Prostate gland (tissue), 2 donors: ENCODE data around the gene BCAS3. TPM values are rescaled to one million over a fixed set of nuclear protein-coding genes. Genes with fewer than 3 reads are reported as not detected.

ENCODE experiments used
- DNase-seq: peaks from one replicate; pipeline ENCODE4 v3.0.0-alpha.2; 2019; ENCODE audit warnings: low spot score
- H3K27ac ChIP-seq, 2 donors: fragments of 200-600 bp; sonication (generic); 2 replicates each; pipeline ENCODE4 v1.5.1; 2017 to 2019
- H3K27me3 ChIP-seq: fragments of 200-600 bp; sonication (generic); replicated peaks from 2 replicates; pipeline ENCODE4 v1.5.1; 2019; ENCODE audit not compliant: insufficient read depth
- H3K36me3 ChIP-seq, 2 donors: fragments of 200-600 bp; sonication (generic); 1 replicate in 1 of 2; 2 replicates in 1 of 2; pipeline versions ENCODE4 v1.5.1 to v1.8.1; 2017 to 2019
- H3K4me1 ChIP-seq: fragments of 200-600 bp; sonication (generic); replicated peaks from 2 replicates; pipeline ENCODE4 v1.5.1; 2019
- H3K4me3 ChIP-seq, 2 donors: fragments of 200-600 bp; sonication (generic); 2 replicates each; pipeline ENCODE4 v1.5.1; 2017 to 2019
- H3K9me3 ChIP-seq: fragments of 200-600 bp; sonication (generic); 2 replicates; pipeline ENCODE4 v1.5.1; 2017
- CTCF ChIP-seq, 4 experiments: fragments of 200-600 bp in 2 of 4; fragments of 450-650 bp in 2 of 4; sonication (generic) in 2 of 4; IDR thresholded peaks; 1 replicate in 3 of 4; 2 replicates in 1 of 4; pipeline ENCODE4 v1.5.1; 2016 to 2019; ENCODE audit warnings: antibody characterized with exemption in 4 of 4, mild to moderate bottlenecking in 2 of 4, moderate library complexity in 2 of 4
- POLR2A ChIP-seq: fragments of 450-650 bp; IDR thresholded peaks from one replicate; pipeline ENCODE4 v1.6.1; 2016; ENCODE audit warnings: antibody characterized with exemption, mild to moderate bottlenecking
- POLR2AphosphoS5 ChIP-seq: sonication (generic); formaldehyde crosslinking; IDR thresholded peaks from one replicate; pipeline ENCODE4 v1.6.1; 2017; ENCODE audit warnings: antibody characterized with exemption
- WGBS: methylation state at CpG from one replicate; pipeline ENCODE4 v1.1.5; 2018; 5-methylcytosine and 5-hydroxymethylcytosine counted together
- intact Hi-C: fragments of 100-400 bp; cut with DNase I; formaldehyde crosslinking; loops from one replicate; pipeline ENCODE4 v1.14.2; 2022
- total RNA-seq, 2 donors: library from RNA; depleted of rRNA; stranded (reverse); fragments of >200 nt; gene quantifications; one replicate each; pipeline ENCODE4 v1.1.0, GENCODE V29; 2016

The BCAS3 gene
- total RNA-seq, 2 donors from 2014 or later = 57.8 to 93.9 TPM

DNA sequence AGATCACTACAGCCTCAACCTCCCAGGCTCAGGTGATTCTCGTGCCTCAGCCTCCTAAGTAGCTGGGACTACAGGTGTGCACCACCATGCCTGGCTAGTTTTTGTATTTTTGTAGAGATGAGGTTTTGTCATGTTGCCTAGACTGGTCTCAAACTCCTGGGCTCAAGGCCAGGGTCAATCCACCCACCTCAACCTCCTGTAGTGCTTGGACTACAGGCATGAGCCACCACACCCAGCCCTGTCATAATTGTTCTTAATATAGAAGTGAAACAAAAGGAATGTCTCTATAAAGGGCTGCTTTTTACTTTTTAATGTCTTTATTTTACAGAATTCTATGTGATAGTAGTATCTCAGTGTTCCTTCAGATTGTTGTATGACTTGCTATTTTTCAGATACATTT, 376.8 kb downstream of the BCAS3 start:
- TF ChIP-seq POLR2A = no peak
- no peak for TF ChIP-seq POLR2AphosphoS5
- TF ChIP-seq CTCF (IDR thresholded peaks at IDR 0.05) = no peak
- DNase-seq = no peak
- Histone ChIP-seq H3K4me3 (no peak overlapping the region), H3K36me3 (no peaks in the 10 kb centered on the region), H3K27me3 (no peaks in the 10 kb centered on the region), H3K27ac (no peak overlapping the region), H3K9me3 (no peaks in the 10 kb centered on the region), H3K4me1 (no peaks in the 10 kb centered on the region)
- WGBS = 94% methylated on average over 1 of the region's 1 CpG
- intact Hi-C loops = no loop called here

- intact Hi-C loops = no loop called here
- WGBS = 90% methylated on average over 2 of the region's 2 CpGs
- TF ChIP-seq POLR2A = no peak
- no peak for TF ChIP-seq POLR2AphosphoS5
- TF ChIP-seq CTCF (IDR thresholded peaks at IDR 0.05) = no peak
Observed at GRCh38 chr17:61057257-61057656, 379.6 kb downstream of the BCAS3 start.

GRCh38 chr17:61058066-61058465, 380.4 kb downstream of the BCAS3 start:
- 95% methylated on average over 3 of the region's 3 CpGs for WGBS
- Histone ChIP-seq H3K27me3 (no peaks in the 10 kb centered on the region), H3K9me3 (no peaks in the 10 kb centered on the region), H3K4me1 (no peaks in the 10 kb centered on the region), H3K4me3 (no peak overlapping the region), H3K36me3 (no peaks in the 10 kb centered on the region), H3K27ac (no peak overlapping the region)
- TF ChIP-seq POLR2AphosphoS5 = no peak
- no peak for DNase-seq
- intact Hi-C loops = no loop called here

More at GRCh38 chr17:61057257-61057656, 379.6 kb downstream of the BCAS3 start:
- H3K27me3 ChIP-seq = no peaks in the 10 kb centered on the region
- no peak for DNase-seq
- no peaks in the 10 kb centered on the region for H3K4me1 ChIP-seq
- H3K27ac ChIP-seq = no peak overlapping the region
- H3K9me3 ChIP-seq = no peaks in the 10 kb centered on the region
- H3K36me3 ChIP-seq = no peaks in the 10 kb centered on the region
- no peak overlapping the region for H3K4me3 ChIP-seq

DNA sequence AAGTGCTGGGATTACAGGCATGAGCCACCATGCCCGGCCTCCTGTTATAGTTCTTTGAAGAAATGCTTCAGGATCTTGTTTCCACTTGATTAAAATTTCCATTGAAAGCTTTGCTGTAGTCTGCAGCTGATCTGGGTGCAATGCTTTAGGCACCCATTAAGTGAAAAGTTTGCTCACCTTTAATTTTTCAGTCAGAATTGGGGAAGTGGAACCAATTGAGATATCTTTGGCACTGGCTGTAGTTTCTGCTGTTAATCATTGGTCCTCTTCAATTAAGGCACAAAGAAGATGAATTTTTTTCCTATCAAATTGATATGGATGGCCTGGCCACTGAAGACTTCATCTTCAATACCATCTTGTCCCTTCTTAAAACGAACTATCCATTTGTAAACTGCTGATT, 385.9 kb downstream of the BCAS3 start:
- intact Hi-C loops = no loop called here
- TF ChIP-seq CTCF (IDR thresholded peaks at IDR 0.05) = no peak
- TF ChIP-seq POLR2AphosphoS5 = no peak
- TF ChIP-seq POLR2A = no peak
- Histone ChIP-seq H3K9me3 (no peaks in the 10 kb centered on the region), H3K36me3 (no peaks in the 10 kb centered on the region), H3K27me3 (no peaks in the 10 kb centered on the region), H3K4me3 (no peak overlapping the region), H3K4me1 (peaks cover 4% of the 10 kb centered on the region), H3K27ac (no peak overlapping the region)
- 94% methylated on average over 2 of the region's 2 CpGs for WGBS
- no peak for DNase-seq

DNA sequence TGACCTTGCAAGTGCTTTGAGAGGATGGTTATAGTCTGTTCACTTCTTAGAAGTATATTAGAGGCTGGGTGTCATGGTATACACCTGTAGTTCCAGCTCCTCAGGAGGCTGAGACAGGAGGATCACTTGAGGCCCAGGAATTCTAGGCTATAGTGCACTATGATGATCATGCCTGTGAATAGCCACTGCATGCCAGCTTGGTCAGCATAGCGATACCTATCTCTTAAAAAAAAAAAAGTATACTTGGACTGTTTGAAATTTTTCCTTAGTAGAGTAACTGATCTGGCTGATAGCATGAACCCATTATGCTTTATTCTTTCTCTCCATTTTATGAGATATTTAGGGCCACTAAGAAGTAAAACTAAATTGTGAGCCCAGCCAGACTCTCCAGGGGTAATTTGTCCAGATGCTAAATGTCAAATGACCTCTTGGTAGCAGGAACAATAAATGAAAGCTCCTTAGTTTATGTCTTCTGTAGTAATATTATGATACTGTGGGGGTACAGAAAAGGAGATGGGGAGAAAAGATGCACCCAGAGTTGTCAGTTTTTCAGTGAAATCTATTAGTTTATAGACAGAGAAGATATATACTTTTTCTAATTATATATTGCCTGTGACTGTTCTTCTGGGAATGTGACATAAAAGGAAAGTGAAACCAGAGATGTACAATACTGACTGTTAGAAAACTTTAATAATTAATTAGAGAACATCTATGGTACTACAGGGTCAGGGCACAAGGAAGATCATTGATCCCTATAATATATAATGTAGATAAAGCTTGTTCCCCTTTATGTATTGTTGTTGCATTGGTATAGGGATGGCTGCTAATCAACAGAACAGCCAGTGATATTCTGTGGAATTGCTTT, 386.7 kb downstream of the BCAS3 start:
- Histone ChIP-seq H3K4me3 (no peak overlapping the region), H3K4me1 (peaks cover 4% of the 10 kb centered on the region), H3K27me3 (no peaks in the 10 kb centered on the region), H3K36me3 (no peaks in the 10 kb centered on the region), H3K27ac (no peak overlapping the region), H3K9me3 (no peaks in the 10 kb centered on the region)
- TF ChIP-seq CTCF (IDR thresholded peaks at IDR 0.05) = no peak
- no peak for TF ChIP-seq POLR2A
- TF ChIP-seq POLR2AphosphoS5 = no peak
- intact Hi-C loops = no loop called here
- no peak for DNase-seq
- 37% methylated on average over 1 of the region's 1 CpG for WGBS
